Heart left ventricle (tissue), 16 donors: ENCODE results near the gene COL23A1. TPM values are rescaled to one million over a fixed set of nuclear protein-coding genes. Genes with fewer than 3 reads are reported as not detected.

Experiments used
- ATAC-seq, 4 donors: fragments of 200-7000 bp; cut with Tn5 transposase; one replicate each; pipeline ENCODE4 v1.9.1; 2020 to 2022; ENCODE audit warnings: moderate library complexity in 4 of 4, mild to moderate bottlenecking in 3 of 4, moderate number of reproducible peaks in 1 of 4
- DNase-seq, 5 donors: peaks; one replicate each; pipeline ENCODE4 v3.0.0-alpha.2; 2020
- H3K27ac ChIP-seq, 12 donors: fragments of 200-600 bp; sonication (generic) in 4 of 12; one replicate each; pipeline versions ENCODE4 v1.5.0 to v1.8.0; 2016 to 2022; ENCODE audit warnings: mild to moderate bottlenecking in 2 of 12
- H3K27me3 ChIP-seq, 9 donors: fragments of 200-600 bp; sonication (generic) in 2 of 9; one replicate each; pipeline versions ENCODE4 v1.5.1 to v1.8.0; 2016 to 2022; ENCODE audit warnings: mild to moderate bottlenecking in 3 of 9
- H3K36me3 ChIP-seq, 9 donors: fragments of 200-600 bp; sonication (generic) in 2 of 9; one replicate each; pipeline versions ENCODE4 v1.5.0 to v1.8.0; 2018 to 2022; ENCODE audit warnings: mild to moderate bottlenecking in 2 of 9
- H3K4me1 ChIP-seq, 12 donors: fragments of 200-600 bp; sonication (generic) in 4 of 12; one replicate each; pipeline versions ENCODE4 v1.5.0 to v1.8.0; 2016 to 2022; ENCODE audit warnings: mild to moderate bottlenecking in 3 of 12
- H3K4me3 ChIP-seq, 12 donors: fragments of 200-600 bp; sonication (generic) in 4 of 12; one replicate each; pipeline versions ENCODE4 v1.5.0 to v1.8.0; 2017 to 2022; ENCODE audit warnings: mild to moderate bottlenecking in 9 of 12, moderate library complexity in 4 of 12
- H3K9me3 ChIP-seq, 12 donors: fragments of 200-600 bp; sonication (generic) in 4 of 12; one replicate each; pipeline versions ENCODE4 v1.5.0 to v1.8.0; 2016 to 2022; ENCODE audit warnings: mild to moderate bottlenecking in 1 of 12
- CTCF ChIP-seq, 12 donors: fragments of 200-600 bp; sonication (generic) in 4 of 12; IDR thresholded peaks; one replicate each; pipeline versions ENCODE4 v1.5.0 to v1.8.0; 2018 to 2022; ENCODE audit warnings: antibody characterized with exemption in 12 of 12, mild to moderate bottlenecking in 5 of 12
- POLR2A ChIP-seq, 2 donors: fragments of 450-650 bp; IDR thresholded peaks; one replicate each; pipeline ENCODE4 v1.6.1; 2017; ENCODE audit warnings: antibody characterized with exemption in 2 of 2, mild to moderate bottlenecking in 2 of 2, moderate library complexity in 2 of 2
- WGBS, 4 donors: extraction: QIAGEN DNeasy Blood & Tissue Kit in 2 of 4; methylation state at CpG; one replicate each; pipeline versions ENCODE4 v1.1.5 to v1.1.7; 2013 to 2018; 5-methylcytosine and 5-hydroxymethylcytosine counted together
- intact Hi-C, 10 donors: fragments of 100-400 bp; cut with DNase I; formaldehyde crosslinking; loops; one replicate each; pipeline versions ENCODE4 v1.11.1 to v1.14.2; 2022
- polyA plus RNA-seq, 2 donors: library from polyadenylated mRNA; stranded (reverse); fragments of 200-250 nt; gene quantifications; one replicate each; pipeline ENCODE4 v1.2.3, GENCODE V29; 2013
- total RNA-seq, 9 donors: library from RNA; depleted of rRNA in 2 of 9; stranded (reverse); fragments of >200 nt in 2 of 9; fragmentation: NEBNext Ultra II Directional in 3 of 9; extraction: Animal tissue kit (Norgen Biotek cat#: 25700) in 3 of 9; gene quantifications; one replicate each; pipeline versions ENCODE4 v1.1.0 to v1.2.4, GENCODE V29; 2016 to 2023
- donor health status: ischemic (EF 13 %, LVEDD 7.1; RV severe dilation, severe dysfunction).
- donor health status: healthy with polysubstance abuse.
- donor health status: DM: no; HTN: yes; CAD: no.
- donor health status: DM: no; HTN: no; CAD: no.
- donor health status: ischemic (EF 25% LVEDD 6.9; RV normal size, moderate dysfunction).
- donor health status: ischemic (EF 25% LVEDD 5.7; RV mildly dilated, moderate dysfunction).
- donor health status: healthy.
- donor health status: DM: yes; HTN: yes; CAD: no.
- donor health status: ischemic (EF 35%, LVEDD 5.7; RV mildly dilated, moderate dysfunction).
- donor health status: nonischemic (EF 11% LVEDD 7.7; RV severe dilation, severe dysfunction).
- donor health status: DM: yes; HTN: yes; CAD: no.
- donor health status: PGD.
- donor health status: ischemic (EF 29% LVEDD 5.4; RV normal size, mild dysfunction).
- donor health status: nonischemic (EF 23%, LVEDD 6.1; RV moderate dilation, normal function).

The COL23A1 gene
- total and polyA plus RNA-seq, 11 donors = 6.0 to 33.0 (median 18.8) TPM

GRCh38 chr5:178396796-178397720 lies 193.1 kb downstream of the COL23A1 start:
- WGBS, 4 donors = 57 to 69% (median 63%) methylated on average over 25 to 33 of the region's 33 CpGs
- DNase-seq (peak in 4 of 5 donors; percentile 48 to 86 (median 70)), ATAC-seq (peak; percentile 87 to 98 (median 94))
- Histone ChIP-seq H3K36me3 (no peaks in the 10 kb centered on the region), H3K27me3 (peaks cover 0 to 7% (median 0%) of the 10 kb centered on the region in 9 donors), H3K9me3 (no peaks in the 10 kb centered on the region), H3K27ac (peak overlapping the region in 3 of 12 donors; percentile 27 to 75 (median 61)), H3K4me3 (no peak overlapping the region), H3K4me1 (peaks cover 0 to 12% (median 0%) of the 10 kb centered on the region in 12 donors)
- no peak for TF ChIP-seq CTCF (IDR thresholded peaks at IDR 0.05)
- no peak for TF ChIP-seq POLR2A (IDR thresholded peaks at IDR 0.05)
- intact Hi-C loops = no loop called here

GRCh38 chr5:178394074-178394473 lies 196.1 kb downstream of the COL23A1 start:
- WGBS, 4 donors = 76 to 93% (median 90%) methylated on average over 2 to 3 of the region's 3 CpGs
- Histone ChIP-seq H3K36me3 (no peaks in the 10 kb centered on the region), H3K9me3 (no peaks in the 10 kb centered on the region), H3K27ac (no peak overlapping the region), H3K4me3 (no peak overlapping the region), H3K4me1 (peaks cover 0 to 19% (median 0%) of the 10 kb centered on the region in 12 donors), H3K27me3 (no peaks in the 10 kb centered on the region)
- no peak for DNase-seq
- TF ChIP-seq POLR2A (IDR thresholded peaks at IDR 0.05) (no peak), CTCF (IDR thresholded peaks at IDR 0.05) (no peak)
- no peak for ATAC-seq
- intact Hi-C loops = no loop called here

- WGBS, 4 donors = 64 to 79% (median 75%) methylated on average over 11 of the region's 11 CpGs
Observed at GRCh38 chr5:178392931-178393394, 197.2 kb downstream of the COL23A1 start.

More at GRCh38 chr5:178392931-178393394, 197.2 kb downstream of the COL23A1 start:
- Histone ChIP-seq H3K36me3 (no peaks in the 10 kb centered on the region), H3K27ac (peak overlapping the region in 1 of 12 donors; percentile 78), H3K9me3 (no peaks in the 10 kb centered on the region), H3K27me3 (peaks cover 0 to 2% (median 0%) of the 10 kb centered on the region in 9 donors), H3K4me1 (peaks cover 0 to 19% (median 0%) of the 10 kb centered on the region in 12 donors), H3K4me3 (no peak overlapping the region)
- DNase-seq (no peak), ATAC-seq (peak in 1 of 4 donors; percentile 10)
- intact Hi-C loops = no loop called here
- TF ChIP-seq CTCF (IDR thresholded peaks at IDR 0.05) = no peak
- TF ChIP-seq POLR2A (IDR thresholded peaks at IDR 0.05) = no peak
